GM12878 (cell line): ENCODE data around the gene PPP3CB. TPM values are rescaled to one million over a fixed set of nuclear protein-coding genes. Genes with fewer than 3 reads are reported as not detected.
A peak's percentile ranks its signal among the peaks of the same experiment; 100 is the strongest.

Experiments used
- ATAC-seq: fragments of 200-7000 bp; cut with Tn5 transposase; 3 replicates; pipeline ENCODE4 v1.9.1; 2020; ENCODE audit warnings: mild to moderate bottlenecking, moderate library complexity
- BruUV-seq: library from RNA; stranded (reverse); fragments of 400-500 nt; replicated peaks from 2 replicates; lab custom pipeline; 2021; lab: Mats Ljungman, UMichigan
- CTCF ChIA-PET: fragments of 300-600 bp; sonication (Branson Sonifier 250); formaldehyde crosslinking; extraction: SDS; loops from one replicate; lab custom pipeline; 2021; ENCODE audit warnings: inconsistent platforms; lab: Yijun Ruan, JAX
- POLR2A ChIA-PET: fragments of 350-600 bp; formaldehyde crosslinking; extraction: SDS; loops from one replicate; lab custom pipeline; 2021; ENCODE audit warnings: inconsistent platforms; lab: Charles Lee
- RAD21 ChIA-PET: fragments of 300-600 bp; sonication (Branson Sonifier 250); formaldehyde crosslinking; loops from one replicate; lab custom pipeline; 2023; ENCODE audit warnings: antibody characterized with exemption; ENCODE audit not compliant: unreplicated experiment; lab: Charles Lee
- SMC1A ChIA-PET: fragments of 300-600 bp; sonication (Branson Sonifier 250); formaldehyde crosslinking; loops from one replicate; lab custom pipeline; 2023; ENCODE audit not compliant: unreplicated experiment, uncharacterized antibody; lab: Charles Lee
- DNase-seq: peaks from one replicate; pipeline ENCODE4 v3.0.0-alpha.2; 2011; ENCODE audit warnings: low read depth, low spot score
- FAIRE-seq: peaks from 3 replicates; lab custom pipeline; 2011; peaks lifted over from hg19 to GRCh38; lab: Jason Lieb, UNC
- H2AFZ ChIP-seq: 2 replicates; pipeline ENCODE4 v1.6.0; 2011; ENCODE audit warnings: low read depth, low read length, control low read depth; ENCODE audit not compliant: control insufficient read depth
- H3K27ac ChIP-seq: 2 replicates; pipeline ENCODE4 v1.5.1; 2011; ENCODE audit warnings: control low read depth; ENCODE audit not compliant: control insufficient read depth, insufficient read depth
- H3K27me3 ChIP-seq, 2 experiments: replicated peaks in 1 of 2; 2 replicates each; pipeline versions ENCODE4 v1.6.0 to v1.6.1; 2011; ENCODE audit warnings: low read length in 1 of 2; ENCODE audit not compliant: control insufficient read depth in 2 of 2, insufficient read depth in 2 of 2
- H3K36me3 ChIP-seq, 2 experiments: 2 replicates each; pipeline ENCODE4 v1.5.1; 2011; ENCODE audit warnings: low read length in 1 of 2; ENCODE audit not compliant: control insufficient read depth in 2 of 2, insufficient read depth in 2 of 2
- H3K4me1 ChIP-seq: 2 replicates; pipeline ENCODE4 v1.6.1; 2011; ENCODE audit warnings: mild to moderate bottlenecking, low read length, moderate library complexity, mixed read lengths; ENCODE audit not compliant: control insufficient read depth, insufficient read depth
- H3K4me2 ChIP-seq: 2 replicates; pipeline ENCODE4 v1.6.0; 2011; ENCODE audit warnings: control low read depth; ENCODE audit not compliant: control insufficient read depth, insufficient read depth
- H3K4me3 ChIP-seq: fragments of 200-600 bp; sonication (generic); 2 replicates; pipeline ENCODE4 v1.5.1; 2016
- H3K79me2 ChIP-seq: 2 replicates; pipeline ENCODE4 v1.6.0; 2011; ENCODE audit warnings: low read length; ENCODE audit not compliant: control insufficient read depth, insufficient read depth
- H3K9ac ChIP-seq: 2 replicates; pipeline ENCODE4 v1.8.0; 2011; ENCODE audit warnings: low read length, control low read depth, mixed read lengths; ENCODE audit not compliant: control insufficient read depth, insufficient read depth
- H3K9me3 ChIP-seq: replicated peaks from 3 replicates; pipeline ENCODE4 v1.5.1; 2011; ENCODE audit warnings: mild to moderate bottlenecking, low read length; ENCODE audit not compliant: control insufficient read depth, insufficient read depth
- H4K20me1 ChIP-seq: 2 replicates; pipeline ENCODE4 v1.6.0; 2011; ENCODE audit not compliant: control insufficient read depth, insufficient read depth
- ASH2L ChIP-seq: fragments of 300-600, 200-600 bp; sonication (generic); IDR thresholded peaks from 2 replicates; pipeline ENCODE4 v1.6.1; 2017; ENCODE audit warnings: low read depth, mild to moderate bottlenecking, borderline replicate concordance
- BCL3 ChIP-seq: IDR thresholded peaks from 2 replicates; pipeline ENCODE4 v1.6.1; 2011; ENCODE audit warnings: borderline replicate concordance, low read depth, mild to moderate bottlenecking, moderate library complexity, low read length; ENCODE audit not compliant: insufficient read depth, poor library complexity, severe bottlenecking
- BRCA1 ChIP-seq: IDR thresholded peaks from 2 replicates; pipeline ENCODE4 v1.6.1; 2011; ENCODE audit warnings: low read depth, low read length, improper control_type of control experiment
- CHD1 ChIP-seq: IDR thresholded peaks from 2 replicates; pipeline ENCODE4 v1.6.1; 2012; ENCODE audit warnings: low read depth, low read length, improper control_type of control experiment
- CHD2 ChIP-seq: IDR thresholded peaks from 2 replicates; pipeline ENCODE4 v1.6.1; 2011; ENCODE audit warnings: low read depth, low read length, improper control_type of control experiment, borderline replicate concordance
- CHD4 ChIP-seq: fragments of 200-600 bp; sonication (generic); IDR thresholded peaks from 2 replicates; pipeline ENCODE4 v1.6.1; 2016; ENCODE audit warnings: mild to moderate bottlenecking
- CREB1 ChIP-seq: IDR thresholded peaks from 2 replicates; pipeline ENCODE4 v1.6.1; 2012; ENCODE audit warnings: low read depth, mild to moderate bottlenecking, inconsistent platforms
- DPF2 ChIP-seq: fragments of 450-650 bp; IDR thresholded peaks from 2 replicates; pipeline ENCODE4 v1.6.1; 2017; ENCODE audit warnings: mild to moderate bottlenecking
- EGR1 ChIP-seq, 2 experiments: IDR thresholded peaks; 1 replicate in 1 of 2; 2 replicates in 1 of 2; pipeline ENCODE4 v1.6.1; 2011 to 2012; ENCODE audit warnings: low read depth in 2 of 2, low read length in 2 of 2, borderline replicate concordance in 1 of 2, mild to moderate bottlenecking in 1 of 2, moderate library complexity in 1 of 2
- ESRRA ChIP-seq: IDR thresholded peaks from 2 replicates; pipeline ENCODE4 v1.6.1; 2012; ENCODE audit warnings: mild to moderate bottlenecking, low read length, improper control_type of control experiment
- HCFC1 ChIP-seq: fragments of 150-350 bp; IDR thresholded peaks from 2 replicates; pipeline ENCODE4 v1.6.1; 2014; ENCODE audit warnings: low read length
- HSF1 ChIP-seq: fragments of 150-350 bp; IDR thresholded peaks from 2 replicates; pipeline ENCODE4 v1.6.1; 2014; ENCODE audit warnings: mild to moderate bottlenecking, low read depth, low read length
- IRF5 ChIP-seq: fragments of 450-650 bp; IDR thresholded peaks from 2 replicates; pipeline ENCODE4 v1.6.1; 2017; ENCODE audit warnings: borderline replicate concordance
- KAT2A ChIP-seq: conservative IDR thresholded peaks from 2 replicates; pipeline ENCODE4 v1.6.1; 2011; ENCODE audit warnings: low read depth, low read length; ENCODE audit not compliant: control insufficient read depth
- MYB ChIP-seq: fragments of 150-350 bp; IDR thresholded peaks from 2 replicates; pipeline ENCODE4 v1.6.1; 2014; ENCODE audit warnings: mild to moderate bottlenecking, low read depth, low read length, borderline replicate concordance
- NFIC ChIP-seq: IDR thresholded peaks from 2 replicates; pipeline ENCODE4 v1.6.1; 2012; ENCODE audit warnings: low read depth, mild to moderate bottlenecking, inconsistent platforms, low read length, moderate library complexity
- NFYB ChIP-seq: IDR thresholded peaks from 2 replicates; pipeline ENCODE4 v1.6.1; 2011; ENCODE audit warnings: low read depth, mild to moderate bottlenecking, low read length, improper control_type of control experiment, moderate library complexity; ENCODE audit not compliant: insufficient read depth
- NR2F1 ChIP-seq: fragments of 450-650 bp; conservative IDR thresholded peaks from 2 replicates; pipeline ENCODE4 v1.6.1; 2017; ENCODE audit warnings: mild to moderate bottlenecking
- RAD51 ChIP-seq: fragments of 450-650 bp; IDR thresholded peaks from 2 replicates; pipeline ENCODE4 v1.6.1; 2016; ENCODE audit warnings: moderate library complexity, mild to moderate bottlenecking, inconsistent platforms
- RCOR1 ChIP-seq: conservative IDR thresholded peaks from 2 replicates; pipeline ENCODE4 v1.6.1; 2012; ENCODE audit warnings: low read depth, low read length, improper control_type of control experiment
- RUNX3 ChIP-seq: IDR thresholded peaks from 2 replicates; pipeline ENCODE4 v1.6.1; 2012; ENCODE audit warnings: low read length, inconsistent platforms
- SPI1 ChIP-seq: IDR thresholded peaks from 2 replicates; pipeline ENCODE4 v1.6.1; 2011; ENCODE audit warnings: low read depth, mild to moderate bottlenecking, low read length, moderate library complexity, borderline replicate concordance; ENCODE audit not compliant: insufficient read depth
- STAT1 ChIP-seq: fragments of 450-650 bp; conservative IDR thresholded peaks from 2 replicates; pipeline ENCODE4 v1.6.1; 2014; ENCODE audit warnings: antibody characterized with exemption, mild to moderate bottlenecking
- ZZZ3 ChIP-seq: IDR thresholded peaks from 2 replicates; pipeline ENCODE4 v1.6.1; 2011; ENCODE audit warnings: low read depth; ENCODE audit not compliant: control insufficient read depth, insufficient read length
- WGBS: methylation state at CpG from one replicate; pipeline ENCODE4 v1.1.6; 2016; ENCODE audit warnings: low lambda C conversion rate; ENCODE audit not compliant: insufficient replicate concordance, insufficient coverage; ENCODE audit errors: missing lambda C conversion rate; 5-methylcytosine and 5-hydroxymethylcytosine counted together
- in situ Hi-C: fragments of 300-500 bp; cut with MboI; formaldehyde crosslinking; loops from 9 replicates; pipeline ENCODE4 v1.14.3; 2018; ENCODE audit warnings: mixed read lengths
- intact Hi-C: fragments of 100-400 bp; cut with micrococcal nuclease; formaldehyde crosslinking; loops from one replicate; pipeline ENCODE4 v1.14.2; 2022; ENCODE audit not compliant: unreplicated experiment
- polyA plus RNA-seq, 11 experiments: library from polyadenylated mRNA; depleted of rRNA in 4 of 11; unstranded in 6 of 11; stranded (reverse) in 5 of 11; fragments of >200 nt; fragmentation: Nextera tagmentation in 4 of 11; fragmentation: Illumina TruSeq in 1 of 11; extraction: Ambion mirVana in 4 of 11; extraction: Trizol in 1 of 11; gene quantifications; 1 replicate in 1 of 11; 2 replicates in 10 of 11; pipeline versions ENCODE4 v1.2.1 to v1.2.3, GENCODE V29; 2011 to 2016; ENCODE audit warnings: inconsistent platforms in 2 of 11, missing spikeins in 2 of 11, low read depth in 1 of 11
- total RNA-seq, 4 experiments: library from RNA; depleted of rRNA in 3 of 4; stranded (reverse); fragments of >200 nt in 3 of 4; fragmentation: Illumina TruSeq in 1 of 4; extraction: Trizol in 1 of 4; gene quantifications; 2 replicates each; pipeline versions ENCODE4 v1.2.1 to v1.2.3, GENCODE V29; 2013 to 2021

PPP3CB gene
- total and polyA plus RNA-seq, 10 of the 15 experiments (the other 5 are each of a cell fraction or from before 2014, with no cell fraction given) = 11.4 to 46.4 (median 19.3) TPM

- no peak overlapping the region for H2AFZ ChIP-seq
- ChIA-PET POLR2A (interaction anchor here (1.0 kb wide), 1 partner anchor 16 kb away, joined by 3 read pairs; no protein-coding TSS in a partner anchor), SMC1A (no interaction called here), RAD21 (no interaction called here), CTCF (no interaction called here)
- no peak overlapping the region for H3K4me2 ChIP-seq
- 0 out of 2 replicates have a peak overlapping the region, but pooled peaks have one; percentile 7 for H3K27ac ChIP-seq
- no peak overlapping the region for H3K9ac ChIP-seq
- H3K4me1 ChIP-seq = peaks cover 6% of the 10 kb centered on the region; the same call in 1 of the 2 replicates
- 15% methylated on average over 3 of the region's 3 CpGs for WGBS
- peaks cover 5% of the 10 kb centered on the region for H3K79me2 ChIP-seq
- no peaks in the 10 kb centered on the region for H3K27me3 ChIP-seq
- peaks cover 0 to 9% of the 10 kb centered on the region in 2 experiments; a peak in 3 of 4 replicates for H3K36me3 ChIP-seq
- H4K20me1 ChIP-seq = no peaks in the 10 kb centered on the region
- in situ Hi-C loops = no loop called here
- no peak overlapping the region for H3K4me3 ChIP-seq
- FAIRE-seq (peak; percentile 91), ATAC-seq (peak; percentile 40), DNase-seq (no peak)
- H3K9me3 ChIP-seq = no peaks in the 10 kb centered on the region
- intact Hi-C loops = no loop called here
- BruUV-seq = no TSS peak
- TF ChIP-seq NFYB (no peak), CHD1 (no peak), NR2F1 (no peak), CHD4 (no peak), RUNX3 (peak; percentile 81), CHD2 (no peak), ZZZ3 (no peak), SPI1 (no peak), EGR1 (IDR thresholded peaks at IDR 0.05; ENCODE audit: borderline replicate concordance in 1 of 2, low read depth in 2 of 2, low read length in 2 of 2) (no peak), DPF2 (no peak), HSF1 (no peak), BRCA1 (no peak), RCOR1 (no peak), MYB (no peak), BCL3 (no peak), ESRRA (no peak), CREB1 (0 out of 2 replicates have a peak, but pooled peaks have one; percentile 37), IRF5 (no peak), ASH2L (no peak), HCFC1 (no peak), RAD51 (no peak), NFIC (peak; percentile 60; the same call in 1 of the 2 replicates), STAT1 (no peak), KAT2A (no peak)
These were observed 17.2 kb downstream of the PPP3CB start for GRCh38 chr10:73478636-73479035.
